IPS DF 6.9 (cell line): Measurements from ENCODE around the gene SPTSSB.
A peak's percentile ranks its signal among the peaks of the same experiment; 100 is the strongest.

Experiments
- DNase-seq: peaks from one replicate; pipeline ENCODE4 v3.0.0-alpha.2; 2013; ENCODE audit warnings: low read depth, low spot score
- H3K27ac ChIP-seq: one replicate; pipeline ENCODE4 v1.5.1; 2013; ENCODE audit warnings: low read length, control low read depth
- H3K27me3 ChIP-seq: 2 replicates; pipeline ENCODE4 v1.6.1; 2013; ENCODE audit warnings: mild to moderate bottlenecking, low read length; ENCODE audit not compliant: control insufficient read depth, insufficient read depth
- H3K36me3 ChIP-seq: 2 replicates; pipeline ENCODE4 v1.6.1; 2013; ENCODE audit warnings: low read length; ENCODE audit not compliant: control insufficient read depth, insufficient read depth
- H3K4me1 ChIP-seq: 2 replicates; pipeline ENCODE4 v1.6.1; 2013; ENCODE audit warnings: low read length; ENCODE audit not compliant: control insufficient read depth, insufficient read depth
- H3K4me3 ChIP-seq: 2 replicates; pipeline ENCODE4 v1.5.1; 2013; ENCODE audit warnings: mild to moderate bottlenecking, low read length
- H3K9me3 ChIP-seq: 2 replicates; pipeline ENCODE4 v1.6.1; 2013; ENCODE audit warnings: low read length, inconsistent platforms; ENCODE audit not compliant: control insufficient read depth, insufficient read depth
- WGBS: extraction: QIAGEN DNeasy Blood & Tissue Kit; methylation state at CpG from one replicate; pipeline ENCODE4 v1.1.7; 2013; ENCODE audit warnings: mixed read lengths, missing lambda C conversion rate; ENCODE audit not compliant: insufficient read length, insufficient coverage; 5-methylcytosine and 5-hydroxymethylcytosine counted together

SPTSSB gene

DNA sequence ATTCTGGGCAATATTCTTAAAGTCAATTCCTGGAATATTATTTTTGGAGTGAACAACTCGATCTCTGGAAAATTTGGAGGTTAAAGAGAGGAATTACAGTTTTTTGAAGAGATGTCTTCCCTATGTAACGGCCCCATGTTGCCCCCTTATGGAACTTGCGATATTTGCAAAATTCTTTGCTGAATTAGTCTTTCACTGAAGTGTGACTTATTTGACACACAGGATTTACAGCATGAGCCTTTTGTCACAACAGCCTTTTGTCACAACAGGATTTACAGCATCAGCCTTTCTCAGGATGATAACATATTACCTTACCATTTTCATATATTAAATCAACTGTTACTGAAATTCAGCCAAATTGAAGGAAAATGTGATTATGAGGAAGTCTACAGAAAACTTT is 37.8 kb upstream of the SPTSSB start:
- Histone ChIP-seq H3K27me3 (no peaks in the 10 kb centered on the region), H3K36me3 (no peaks in the 10 kb centered on the region), H3K4me1 (no peaks in the 10 kb centered on the region), H3K9me3 (no peaks in the 10 kb centered on the region), H3K4me3 (no peak overlapping the region), H3K27ac (no peak overlapping the region)
- no CpG with 5 or more reads among the region's 3 CpGs for WGBS
- peak; percentile 37 for DNase-seq

DNA sequence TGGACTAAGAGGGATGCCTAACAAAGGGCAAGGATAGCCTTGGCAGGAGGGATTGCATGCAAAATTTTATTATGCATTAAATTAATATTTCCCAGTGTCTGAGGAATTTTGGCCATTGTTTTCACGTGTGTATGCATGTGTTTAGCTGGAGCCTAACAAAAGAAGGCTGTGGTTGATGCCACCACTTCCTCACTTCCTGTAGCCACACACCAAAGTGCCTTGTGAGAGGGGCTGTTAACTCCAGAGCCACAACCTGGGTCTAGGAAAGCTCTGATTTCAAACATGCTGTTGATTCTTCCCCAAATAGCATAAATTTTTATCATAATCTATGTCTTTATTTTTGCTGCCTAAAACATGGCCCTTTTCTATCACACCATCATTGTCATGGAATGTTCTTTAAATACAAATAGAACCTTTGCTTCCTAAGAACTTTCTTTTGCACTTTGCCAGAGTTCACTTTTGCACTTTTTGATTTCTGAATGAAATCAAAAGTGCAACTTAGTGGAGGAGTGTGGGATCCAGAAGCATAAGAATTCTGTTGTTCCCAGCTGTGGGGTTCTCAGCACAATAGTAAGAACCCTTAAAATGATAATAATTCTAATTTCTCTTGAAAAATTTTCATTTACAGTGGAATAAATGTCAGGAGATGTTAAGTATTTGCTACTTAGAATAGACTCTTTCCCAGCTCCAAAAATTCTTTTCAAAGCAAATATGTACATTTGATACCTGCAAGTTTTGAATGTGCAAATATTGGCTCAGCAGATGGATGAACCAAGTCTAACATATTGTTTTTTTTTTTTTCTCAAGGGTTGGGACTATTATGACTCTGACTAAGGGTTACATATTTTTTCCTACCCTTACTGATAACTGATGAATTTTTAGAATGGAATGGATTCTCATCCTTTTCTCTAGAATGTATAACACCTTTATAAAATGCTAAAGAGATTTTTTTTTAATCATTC is 35.6 kb upstream of the SPTSSB start:
- no peak for DNase-seq
- Histone ChIP-seq H3K4me3 (no peak overlapping the region), H3K4me1 (no peaks in the 10 kb centered on the region), H3K9me3 (no peaks in the 10 kb centered on the region), H3K27ac (no peak overlapping the region), H3K36me3 (no peaks in the 10 kb centered on the region), H3K27me3 (no peaks in the 10 kb centered on the region)
- no CpG with 5 or more reads among the region's 1 CpG for WGBS

DNA sequence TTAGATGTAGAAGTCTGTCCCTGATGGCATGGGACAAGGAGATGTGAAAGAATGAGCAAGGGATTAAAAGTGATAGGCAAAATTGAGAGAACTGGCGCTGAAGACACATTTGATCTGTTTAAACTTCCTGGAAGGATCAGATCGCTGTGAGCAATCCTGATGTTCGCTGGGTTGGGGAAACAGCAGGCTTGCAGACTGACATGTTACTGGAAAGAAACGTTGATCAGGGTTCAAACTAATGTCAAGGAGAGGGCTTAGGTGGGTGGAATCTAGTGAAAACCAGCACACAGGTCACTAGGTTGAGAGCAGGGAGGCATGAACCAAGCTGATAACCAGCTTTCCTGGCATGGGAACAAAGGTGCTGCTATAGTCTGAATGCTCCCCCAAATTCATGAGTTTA is 34.5 kb upstream of the SPTSSB start:
- no peak for DNase-seq
- Histone ChIP-seq H3K4me3 (no peak overlapping the region), H3K9me3 (no peaks in the 10 kb centered on the region), H3K4me1 (no peaks in the 10 kb centered on the region), H3K27ac (no peak overlapping the region), H3K36me3 (no peaks in the 10 kb centered on the region), H3K27me3 (no peaks in the 10 kb centered on the region)
- no CpG with 5 or more reads among the region's 4 CpGs for WGBS

DNA sequence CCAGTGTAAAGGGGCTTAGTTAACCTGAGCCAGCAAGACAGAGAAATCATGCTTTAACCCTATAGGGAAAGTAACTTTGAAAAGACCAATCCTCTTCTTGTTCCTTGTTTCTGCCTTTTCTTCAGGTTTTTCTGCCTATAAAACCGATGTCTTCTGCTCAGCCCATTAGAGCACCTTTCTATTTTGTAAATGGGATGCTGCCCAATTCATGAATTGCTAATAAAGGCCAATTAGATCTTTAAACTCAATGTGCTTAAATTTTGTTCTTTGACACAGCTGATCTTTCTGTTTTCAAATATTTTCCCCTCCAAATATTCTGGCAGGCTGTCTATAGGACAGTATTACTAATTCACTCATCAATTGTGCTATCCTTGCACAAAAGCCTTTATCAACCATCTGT is 33.8 kb upstream of the SPTSSB start:
- no peaks in the 10 kb centered on the region for H3K27me3 ChIP-seq

DNA sequence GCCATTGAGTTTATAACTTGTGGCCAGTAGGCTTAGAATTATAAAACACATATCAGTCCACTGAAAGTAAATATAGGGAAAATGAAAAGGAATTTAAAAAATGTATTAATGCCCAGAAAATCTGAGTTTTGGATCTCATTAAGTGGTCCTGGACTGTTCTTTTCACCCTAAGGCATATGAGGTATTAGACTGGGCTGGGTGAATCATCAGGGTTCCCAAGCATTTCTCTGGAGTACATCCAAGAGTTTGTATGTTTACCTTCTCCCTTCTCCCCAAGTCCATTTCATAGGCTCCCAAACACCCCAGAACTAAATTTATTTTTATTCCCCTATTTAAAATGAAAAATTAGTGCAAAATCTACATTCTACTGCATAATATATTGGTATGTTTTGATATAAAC is 31.9 kb upstream of the SPTSSB start:
- Histone ChIP-seq H3K27me3 (no peaks in the 10 kb centered on the region), H3K27ac (no peak overlapping the region), H3K4me1 (no peaks in the 10 kb centered on the region), H3K4me3 (no peak overlapping the region), H3K9me3 (no peaks in the 10 kb centered on the region), H3K36me3 (no peaks in the 10 kb centered on the region)
- no peak for DNase-seq

More for the DNA sequence above, 33.8 kb upstream of the SPTSSB start:
- H3K4me1 ChIP-seq: no peaks in the 10 kb centered on the region
- no peak overlapping the region for H3K4me3 ChIP-seq
- DNase-seq: no peak
- H3K27ac ChIP-seq: no peak overlapping the region
- H3K9me3 ChIP-seq: no peaks in the 10 kb centered on the region
- H3K36me3 ChIP-seq: no peaks in the 10 kb centered on the region
- no CpG with 5 or more reads among the region's 1 CpG for WGBS

DNA sequence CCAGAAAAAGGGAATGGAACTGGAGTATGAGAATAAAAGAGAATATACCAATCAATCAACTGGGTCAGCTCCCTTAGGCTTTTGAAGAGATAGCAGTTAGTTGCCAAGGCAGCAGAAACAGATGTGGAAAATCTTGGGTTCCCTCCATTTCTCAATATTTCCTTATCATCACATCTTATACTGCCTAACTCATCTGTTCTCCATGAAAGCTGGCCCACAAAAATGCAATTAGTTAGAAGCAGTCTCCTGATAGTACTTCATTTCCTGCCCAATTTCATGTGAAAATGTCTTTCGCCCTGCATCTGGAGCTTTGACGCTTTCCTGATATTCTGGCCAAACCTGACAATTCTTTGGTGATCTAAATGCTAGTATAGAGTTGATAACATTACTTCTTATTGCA is 30.1 kb upstream of the SPTSSB start:
- Histone ChIP-seq H3K4me3 (no peak overlapping the region), H3K27me3 (no peaks in the 10 kb centered on the region), H3K9me3 (no peaks in the 10 kb centered on the region), H3K4me1 (no peaks in the 10 kb centered on the region), H3K27ac (no peak overlapping the region), H3K36me3 (no peaks in the 10 kb centered on the region)
- no CpG with 5 or more reads among the region's 2 CpGs for WGBS
- no peak for DNase-seq

DNA sequence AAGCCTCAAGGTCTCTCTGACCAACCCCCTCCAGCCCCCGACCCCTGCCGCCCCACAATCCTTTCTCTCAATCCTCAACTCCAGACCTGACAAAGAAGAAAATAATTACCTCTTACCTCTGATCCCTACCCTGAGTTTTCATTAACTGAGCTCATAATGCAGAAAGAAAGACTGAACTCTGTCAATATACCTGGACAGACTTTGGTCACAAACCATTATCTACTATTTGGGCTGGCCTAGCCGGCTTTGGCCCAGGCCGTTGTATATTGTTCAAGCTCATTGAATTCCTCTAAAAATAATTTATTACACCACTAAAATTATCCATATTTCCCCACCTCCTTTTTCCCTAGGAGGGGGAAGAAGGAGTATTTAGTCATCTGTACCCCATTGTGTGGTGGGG is 29.3 kb upstream of the SPTSSB start:
- H3K9me3 ChIP-seq: no peaks in the 10 kb centered on the region
- no peaks in the 10 kb centered on the region for H3K4me1 ChIP-seq
- H3K4me3 ChIP-seq: no peak overlapping the region
- H3K27me3 ChIP-seq: no peaks in the 10 kb centered on the region
- H3K36me3 ChIP-seq: no peaks in the 10 kb centered on the region
- no peak overlapping the region for H3K27ac ChIP-seq
- no CpG with 5 or more reads among the region's 4 CpGs for WGBS
- DNase-seq: no peak

DNA sequence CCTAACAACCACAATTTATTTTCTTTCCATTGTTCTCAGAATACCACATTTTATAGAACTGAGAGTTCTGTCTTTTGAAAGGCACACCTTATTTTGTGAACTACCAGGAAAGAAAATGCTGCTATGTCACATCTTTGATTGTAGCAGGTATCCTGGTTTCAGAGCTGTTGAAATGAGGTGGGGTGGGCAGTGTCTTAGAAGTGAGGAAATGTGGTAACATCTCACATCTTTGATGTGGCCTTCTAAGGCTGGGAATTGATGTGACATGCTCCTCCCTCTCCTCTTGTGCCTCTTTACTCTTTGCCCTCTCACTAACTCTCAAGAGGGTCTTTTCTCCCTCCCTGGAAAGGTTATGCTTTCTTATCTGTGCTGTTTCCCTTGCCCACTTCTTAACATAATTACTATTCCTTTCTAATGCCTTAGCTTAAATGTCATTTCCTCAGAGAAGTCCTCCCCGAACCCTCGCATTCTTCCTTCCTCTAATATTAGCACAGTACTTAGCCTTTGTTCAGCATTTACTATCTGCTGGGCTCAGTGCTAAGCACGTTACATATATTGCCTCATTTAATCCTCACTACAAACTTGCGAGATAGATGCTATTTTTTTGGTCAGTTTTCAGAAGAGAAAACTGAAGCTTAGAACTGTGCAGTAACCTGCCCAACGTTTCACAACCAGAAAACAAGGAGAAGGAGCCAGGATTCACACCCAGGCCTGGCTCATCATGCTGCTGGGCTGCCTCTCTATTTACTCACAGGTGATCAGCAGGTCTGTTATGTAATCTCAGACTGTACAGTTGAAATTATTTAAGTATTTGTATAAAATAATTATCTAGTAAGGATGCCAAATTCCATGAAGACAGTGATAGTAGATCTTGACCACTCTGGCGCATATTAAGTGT is 24.0 kb upstream of the SPTSSB start:
- DNase-seq: no peak
- Histone ChIP-seq H3K9me3 (no peaks in the 10 kb centered on the region), H3K27me3 (no peaks in the 10 kb centered on the region), H3K36me3 (no peaks in the 10 kb centered on the region), H3K4me3 (no peak overlapping the region), H3K4me1 (no peaks in the 10 kb centered on the region), H3K27ac (no peak overlapping the region)
- no CpG with 5 or more reads among the region's 6 CpGs for WGBS

DNA sequence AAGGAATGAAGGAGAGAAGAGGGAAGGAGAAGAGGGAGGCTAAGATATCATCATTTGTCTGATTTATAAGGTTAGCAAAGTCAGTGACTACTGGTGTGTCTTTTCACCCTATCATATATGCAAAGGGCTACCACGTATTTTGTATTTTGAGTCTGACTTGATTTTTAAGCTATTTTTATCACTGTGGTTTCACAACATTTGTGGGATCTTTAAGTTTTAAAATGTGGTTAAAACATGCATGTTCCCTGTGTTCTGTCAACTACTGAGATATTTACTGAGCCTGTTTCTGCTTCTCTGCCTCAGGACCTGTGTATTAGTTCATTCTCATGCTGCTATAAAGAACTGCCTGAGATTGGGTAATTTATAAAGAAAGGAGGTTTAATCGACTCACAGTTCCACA is 22.5 kb upstream of the SPTSSB start:
- H3K4me1 ChIP-seq: no peaks in the 10 kb centered on the region
- DNase-seq: no peak
- H3K27ac ChIP-seq: no peak overlapping the region
- no peaks in the 10 kb centered on the region for H3K36me3 ChIP-seq
- WGBS: no CpG with 5 or more reads among the region's 2 CpGs
- no peak overlapping the region for H3K4me3 ChIP-seq
- H3K27me3 ChIP-seq: no peaks in the 10 kb centered on the region
- 0 out of 2 replicates have a peak, but pooled peaks cover 1% of the 10 kb centered on the region for H3K9me3 ChIP-seq

DNA sequence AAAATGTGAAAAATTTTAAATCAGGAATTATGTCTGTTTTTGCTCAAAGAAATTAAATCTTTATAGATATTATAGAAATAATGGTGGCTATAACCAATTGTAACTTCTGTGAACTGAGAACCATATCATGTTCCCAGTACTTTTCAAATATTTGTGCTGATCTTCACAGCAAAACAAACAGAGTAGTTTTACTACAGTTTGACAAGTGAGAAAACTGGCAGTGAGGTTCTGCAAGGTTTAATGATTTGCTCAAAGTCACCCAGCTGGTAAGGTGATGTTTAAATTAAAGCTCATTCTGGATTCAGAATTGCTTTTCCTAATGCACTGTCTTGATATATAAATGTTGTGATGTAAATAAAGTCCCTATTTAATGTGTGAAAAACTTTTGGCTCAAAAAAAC is 22.0 kb upstream of the SPTSSB start:
- Histone ChIP-seq H3K9me3 (0 out of 2 replicates have a peak, but pooled peaks cover 1% of the 10 kb centered on the region), H3K4me3 (no peak overlapping the region), H3K27ac (no peak overlapping the region), H3K36me3 (no peaks in the 10 kb centered on the region), H3K4me1 (no peaks in the 10 kb centered on the region), H3K27me3 (no peaks in the 10 kb centered on the region)
- no peak for DNase-seq
